Occipital lobe (tissue), 2 donors: ENCODE results near the gene ADRB1. TPM values are rescaled to one million over a fixed set of nuclear protein-coding genes. Genes with fewer than 3 reads are reported as not detected.

Source experiments
- DNase-seq: peaks from one replicate; lab custom pipeline; 2025; lab: John Stamatoyannopoulos, UW
- total RNA-seq: library from RNA; depleted of rRNA; stranded (reverse); fragments of >200 nt; gene quantifications from one replicate; pipeline ENCODE4 v1.2.3, GENCODE V29; 2014

ADRB1 gene
- total RNA-seq, result 3.3 TPM

DNA sequence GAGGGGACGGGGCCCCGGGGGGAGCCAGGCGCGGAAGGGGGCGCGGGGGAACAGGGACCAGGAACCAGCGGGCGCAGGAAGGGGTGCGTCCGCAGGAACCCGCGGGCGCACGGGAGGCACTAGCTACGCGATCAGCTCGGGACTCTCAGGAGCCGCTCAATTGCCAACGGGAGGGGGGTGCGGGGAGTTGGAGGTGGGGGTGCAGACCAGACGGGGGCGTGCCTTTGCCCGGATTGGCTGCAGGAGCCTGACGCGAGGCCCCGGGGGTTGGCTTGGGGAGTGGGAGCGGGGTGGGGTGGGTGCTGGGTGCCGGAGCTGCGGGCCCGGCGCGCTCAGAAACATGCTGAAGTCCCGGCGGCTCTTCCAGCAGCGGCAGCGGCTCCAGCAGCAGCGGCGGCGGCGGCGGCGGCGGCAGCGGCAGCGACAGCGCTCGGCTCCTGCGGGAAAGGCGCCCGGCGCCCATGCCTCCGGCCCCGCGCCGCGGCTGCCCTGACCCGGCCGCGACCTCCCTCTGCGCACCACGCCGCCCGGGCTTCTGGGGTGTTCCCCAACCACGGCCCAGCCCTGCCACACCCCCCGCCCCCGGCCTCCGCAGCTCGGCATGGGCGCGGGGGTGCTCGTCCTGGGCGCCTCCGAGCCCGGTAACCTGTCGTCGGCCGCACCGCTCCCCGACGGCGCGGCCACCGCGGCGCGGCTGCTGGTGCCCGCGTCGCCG, at the start of gene ADRB1:
ADRB1 (plus strand) TSS at position 335 of the 715 bp plus-strand sequence; CDS start at position 602, 267 bp downstream.
- DNase-seq, result peak; percentile 87

DNA sequence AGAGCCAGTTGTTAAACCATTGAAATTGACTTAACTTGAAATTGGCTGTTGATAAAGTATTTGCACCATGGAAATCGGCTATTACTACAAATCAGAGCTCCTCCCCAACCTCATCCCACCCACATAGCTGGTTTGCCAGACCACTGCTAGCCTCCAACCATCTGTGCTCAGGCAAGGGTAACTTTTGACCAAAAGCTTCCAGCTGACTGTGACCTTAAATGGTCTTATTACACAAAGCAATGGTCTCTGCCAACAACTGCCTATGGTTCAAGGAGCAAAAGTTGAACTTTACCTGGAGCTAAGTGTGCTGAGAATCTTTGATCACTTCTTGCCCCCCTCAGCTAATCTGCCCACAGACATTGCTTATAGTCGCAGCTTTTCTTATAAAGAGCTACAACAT, 48.5 kb upstream of the ADRB1 start:
- DNase-seq, result no peak

DNA sequence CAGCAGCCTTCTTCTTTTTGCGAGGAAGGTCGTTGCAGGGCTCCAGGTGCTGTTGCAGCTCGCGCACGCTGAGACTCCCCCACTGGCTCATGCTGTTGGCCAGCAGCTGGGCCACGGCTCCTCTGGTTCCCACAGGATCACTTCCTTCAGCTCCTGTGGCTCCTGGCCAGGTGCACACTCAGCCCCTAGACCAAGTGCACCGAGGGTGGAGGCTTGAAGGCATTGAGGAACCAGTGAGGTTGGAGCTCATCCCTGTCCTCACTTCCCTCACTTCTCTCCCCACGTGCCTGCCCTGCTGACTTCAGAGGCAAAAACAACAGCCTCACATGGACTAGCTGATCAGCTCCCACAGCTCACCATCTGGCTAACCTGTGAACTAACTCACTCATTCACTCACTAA, 46.2 kb upstream of the ADRB1 start:
- DNase-seq, result no peak

DNA sequence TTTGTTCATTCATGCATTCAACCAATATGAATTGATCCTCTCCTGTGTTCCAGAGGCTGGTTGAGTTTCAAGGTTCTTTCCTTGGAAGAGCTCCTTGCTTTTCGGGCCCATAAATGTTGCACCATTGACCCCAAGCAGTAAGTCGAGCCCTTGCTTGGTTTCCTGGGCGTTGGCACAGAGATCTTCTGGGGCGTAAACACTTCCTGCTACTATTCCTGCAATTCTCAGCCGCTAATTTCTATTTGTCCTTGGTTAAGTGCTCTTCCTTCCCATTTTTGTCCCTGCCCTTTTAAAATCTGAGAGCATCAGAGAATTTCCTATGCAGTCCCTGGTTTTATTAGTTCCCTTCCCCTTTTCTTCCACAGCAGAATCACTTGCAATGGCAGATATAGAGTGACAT, 44.1 kb upstream of the ADRB1 start:
- DNase-seq, result no peak

DNA sequence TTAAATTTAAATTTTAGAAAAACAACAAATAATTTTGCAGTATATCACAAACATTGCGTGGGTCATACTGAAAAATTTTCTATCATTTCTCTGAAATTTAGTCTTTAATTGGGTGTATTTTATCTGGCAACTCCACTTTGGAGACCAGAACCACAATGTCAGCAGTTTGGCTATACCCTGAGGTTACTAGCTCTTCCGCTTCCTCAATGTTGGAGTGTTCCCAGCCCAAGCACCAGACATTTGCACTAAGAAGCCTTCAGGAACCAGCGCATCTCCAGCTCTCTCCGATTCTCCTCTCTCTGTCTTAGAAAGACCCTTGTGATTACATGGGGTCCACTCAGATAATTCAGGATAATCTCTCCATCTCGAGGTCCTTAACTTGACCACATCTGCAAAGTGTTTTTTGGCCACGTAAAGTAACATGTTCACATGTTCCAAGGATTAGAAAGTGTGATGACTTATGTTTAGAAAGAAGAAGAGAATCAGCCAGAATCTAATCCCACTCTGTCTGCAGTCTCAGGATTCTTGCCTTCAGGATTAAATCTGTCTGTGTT, 43.1 kb upstream of the ADRB1 start:
- no peak for DNase-seq

DNA sequence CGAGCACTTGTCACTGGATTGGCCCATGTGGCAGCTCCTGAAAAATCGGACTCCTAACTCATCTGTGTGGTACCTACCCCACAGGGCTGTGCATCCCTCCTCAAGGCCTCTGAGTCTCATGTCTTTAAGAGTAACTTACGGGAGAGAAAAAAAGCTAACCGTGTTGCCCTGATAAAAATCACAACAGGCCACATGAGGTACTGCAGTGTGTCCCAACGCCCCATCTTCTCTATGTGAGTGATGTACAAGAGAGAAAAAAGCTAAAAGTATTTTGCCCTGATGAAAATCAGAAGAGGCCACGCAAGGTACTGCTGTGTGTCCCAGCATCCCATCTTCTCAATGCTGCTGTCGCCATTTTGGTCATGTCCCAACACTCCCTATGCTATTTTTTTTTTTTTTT, 41.2 kb upstream of the ADRB1 start:
- no peak for DNase-seq

DNA sequence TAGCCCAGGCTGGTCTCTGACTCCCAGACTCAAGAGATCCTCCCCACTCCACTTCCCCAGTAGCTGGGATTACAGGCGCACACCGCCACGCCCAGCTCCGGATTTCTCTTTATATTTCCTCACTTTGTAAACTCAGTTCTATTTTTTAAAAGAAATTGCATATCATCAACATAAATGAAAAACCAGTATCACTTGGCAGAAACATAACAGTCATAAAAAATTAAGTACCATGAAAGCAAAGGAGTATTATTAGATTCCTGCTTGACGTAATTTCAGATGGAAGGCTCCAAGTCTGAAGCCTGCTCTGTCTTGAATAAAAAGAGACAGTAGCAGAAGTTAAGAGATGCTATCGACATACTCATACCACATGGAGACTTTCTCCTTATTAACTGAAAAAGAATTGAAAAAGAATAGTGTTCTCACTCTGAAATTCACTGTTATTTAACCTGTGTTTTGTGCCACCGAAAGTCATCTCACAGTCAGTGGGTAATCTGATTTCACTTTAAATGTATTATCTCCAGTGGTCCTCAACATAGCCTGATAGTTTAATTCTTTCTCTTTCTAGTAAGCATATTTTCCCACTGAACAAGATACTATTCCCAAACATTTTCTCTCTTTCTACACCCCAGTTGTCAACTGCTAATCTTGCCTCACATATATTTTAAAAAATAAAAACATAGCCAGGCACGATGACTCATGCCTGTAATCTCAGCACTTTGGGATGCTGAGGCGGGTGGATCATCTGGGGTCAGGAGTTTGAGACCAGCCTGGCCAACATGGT, 40.3 kb upstream of the ADRB1 start:
- DNase-seq, result no peak

DNA sequence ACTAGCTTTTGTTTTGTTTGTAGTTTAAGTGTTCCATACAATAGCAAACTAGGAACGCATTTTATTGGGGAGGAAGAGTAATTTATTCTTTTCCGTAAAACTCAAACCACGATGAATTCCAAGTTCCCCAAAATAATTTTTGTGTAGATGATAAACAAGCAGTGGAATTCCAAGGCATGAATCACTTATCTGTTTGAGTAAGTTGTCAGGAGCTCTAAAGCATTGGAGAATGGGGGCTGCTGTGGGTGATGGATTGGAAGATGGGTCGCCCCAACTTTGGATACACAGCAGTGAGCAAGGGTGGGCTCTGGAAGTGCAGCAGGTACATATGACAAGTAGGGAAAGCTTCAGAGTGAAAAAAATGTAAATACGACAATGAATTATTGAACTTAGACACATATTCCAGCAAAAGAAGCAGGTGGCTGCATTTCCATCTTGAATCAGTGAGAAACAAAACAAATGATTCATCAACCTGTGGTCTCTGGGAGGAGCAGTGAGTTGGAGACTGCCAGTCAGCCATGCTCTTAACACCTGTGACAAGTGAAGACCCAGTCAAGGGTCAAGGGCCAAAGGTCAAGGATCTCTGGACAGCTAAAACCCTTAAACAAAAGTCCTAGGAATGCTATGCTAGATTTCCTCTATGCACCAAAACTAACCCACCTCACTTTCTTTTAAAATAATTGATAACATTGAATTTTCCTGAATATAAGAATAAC, 34.2 kb upstream of the ADRB1 start:
- no peak for DNase-seq

DNA sequence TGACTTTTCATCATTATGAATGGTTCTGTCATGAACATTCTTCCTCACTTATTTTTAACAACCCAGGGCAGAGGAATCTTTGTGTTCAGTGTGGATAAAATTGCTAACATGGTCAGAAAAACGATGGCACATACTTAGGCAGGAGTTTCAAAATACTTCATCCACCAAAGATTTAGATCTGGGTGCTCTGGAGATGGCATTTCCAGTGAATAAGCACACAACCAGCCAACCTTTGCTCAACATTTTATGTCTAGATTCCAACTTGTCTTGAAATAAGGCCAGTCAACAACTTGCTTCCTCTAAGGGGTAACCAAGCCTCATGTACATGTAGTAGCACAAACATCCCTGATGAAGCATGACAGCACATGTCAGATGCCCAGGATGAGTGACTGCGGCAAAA, 33.4 kb upstream of the ADRB1 start:
- no peak for DNase-seq

DNA sequence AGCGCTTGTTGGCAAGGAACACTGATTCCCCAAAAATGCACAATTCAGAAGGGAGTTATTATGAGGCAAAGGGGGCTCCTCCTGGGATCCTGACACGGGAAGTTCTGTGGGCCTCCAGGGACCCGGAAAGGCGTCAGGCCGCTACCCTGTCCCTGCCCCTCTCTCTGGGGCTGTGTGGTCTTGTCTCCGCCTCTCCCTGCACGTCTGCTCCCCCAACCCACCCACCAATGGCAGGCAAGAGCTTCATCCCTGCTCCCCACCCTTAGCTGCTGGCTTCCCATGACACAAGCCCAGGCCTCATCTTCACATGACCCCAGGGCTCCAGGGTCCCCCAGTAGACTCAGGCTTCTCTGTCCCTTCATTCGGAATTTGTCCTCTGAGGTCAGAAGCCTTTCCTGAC, 31.0 kb upstream of the ADRB1 start:
- no peak for DNase-seq

DNA sequence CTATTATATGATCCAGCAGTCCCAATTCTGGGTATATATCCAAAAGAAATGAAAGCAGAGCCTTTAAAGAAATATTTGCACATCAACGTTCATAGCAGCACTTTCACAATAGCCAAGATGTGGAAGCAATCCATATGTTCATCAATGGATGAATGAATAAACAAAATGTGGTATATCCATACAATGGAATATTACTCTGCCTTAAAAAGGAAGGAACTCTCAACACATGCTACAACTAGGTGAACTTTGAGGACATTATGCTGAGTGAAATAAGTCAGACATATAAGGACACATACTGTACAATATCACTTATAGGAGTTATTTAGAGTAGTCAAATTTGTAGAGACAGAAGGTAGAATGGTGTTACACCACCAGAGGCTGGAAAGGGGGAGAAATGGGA, 28.0 kb upstream of the ADRB1 start:
- no peak for DNase-seq

DNA sequence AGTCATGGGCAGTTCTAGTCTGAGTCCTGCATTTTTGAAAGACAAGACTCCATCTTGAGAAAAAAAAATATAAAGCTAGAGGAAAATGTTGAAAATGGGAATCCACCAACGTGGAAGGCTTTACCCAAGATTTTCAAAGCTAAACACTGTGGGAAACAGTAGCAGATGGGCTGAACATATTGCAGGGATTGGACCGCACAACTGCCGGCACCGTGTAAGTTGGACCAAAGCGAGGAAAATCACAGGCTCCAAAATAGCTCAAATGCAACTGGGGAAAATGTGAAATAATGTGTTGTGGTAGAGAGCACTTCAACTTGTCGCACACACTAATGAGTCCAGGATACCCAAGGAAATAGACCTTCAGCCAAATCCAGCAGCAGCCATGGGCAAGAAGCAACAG, 26.4 kb upstream of the ADRB1 start:
- no peak for DNase-seq

DNA sequence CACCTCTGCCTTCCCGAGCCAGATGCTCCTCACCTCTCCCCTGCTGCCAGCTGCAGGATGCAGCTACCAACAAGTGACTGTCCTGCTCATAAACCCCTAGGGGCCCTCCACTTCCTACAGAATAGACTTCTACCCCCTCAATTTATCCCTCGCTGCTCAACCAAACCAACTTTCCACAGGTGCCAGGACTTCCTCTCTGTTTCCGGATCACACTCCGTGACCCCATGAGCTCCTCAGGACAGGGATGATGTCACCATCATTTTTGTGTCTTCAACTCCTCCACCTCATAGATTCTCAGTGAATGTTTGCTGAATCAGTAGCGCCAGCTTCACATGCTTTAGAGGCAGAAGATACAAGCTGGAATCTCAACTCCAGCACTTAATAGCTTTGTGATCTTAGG, 25.8 kb upstream of the ADRB1 start:
- DNase-seq, result no peak

DNA sequence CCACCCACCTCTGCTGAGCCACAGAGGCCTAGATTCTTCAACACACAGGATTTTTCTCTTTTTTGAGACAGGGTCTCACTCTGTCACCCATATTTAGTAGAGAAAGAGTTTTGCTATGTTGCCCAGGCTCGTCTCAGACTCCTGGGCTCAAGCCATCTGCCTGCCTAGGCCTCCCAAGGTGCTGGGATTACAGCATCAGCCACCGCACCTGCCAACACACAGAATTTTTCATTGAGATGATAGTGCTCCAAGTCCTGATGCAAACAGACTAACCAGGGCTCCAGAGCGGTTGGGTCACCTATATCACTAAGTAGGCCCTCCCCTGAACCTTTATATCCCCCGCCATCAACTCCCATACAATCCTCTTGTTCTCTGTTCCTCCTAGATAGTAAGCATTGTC, 24.4 kb upstream of the ADRB1 start:
- no peak for DNase-seq

DNA sequence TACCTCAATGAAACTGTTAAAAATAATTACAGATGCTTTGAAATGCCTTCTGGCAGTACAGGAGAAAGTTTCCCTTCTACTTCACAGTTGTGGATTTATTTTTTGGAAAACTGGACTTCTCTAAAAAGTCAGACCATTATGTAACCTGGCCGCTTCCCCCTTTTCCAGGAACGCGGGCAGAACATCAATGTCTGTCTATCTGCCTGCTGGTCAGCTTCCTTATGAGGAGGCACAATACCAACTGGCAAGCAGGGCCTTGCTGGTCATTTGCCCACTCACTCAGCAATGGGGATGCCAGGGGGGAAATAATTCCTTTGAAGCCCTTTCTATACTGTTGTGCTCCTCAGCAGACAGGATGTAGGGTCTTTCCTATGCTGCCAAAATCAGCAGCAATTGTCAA, 22.5 kb upstream of the ADRB1 start:
- DNase-seq, result no peak

DNA sequence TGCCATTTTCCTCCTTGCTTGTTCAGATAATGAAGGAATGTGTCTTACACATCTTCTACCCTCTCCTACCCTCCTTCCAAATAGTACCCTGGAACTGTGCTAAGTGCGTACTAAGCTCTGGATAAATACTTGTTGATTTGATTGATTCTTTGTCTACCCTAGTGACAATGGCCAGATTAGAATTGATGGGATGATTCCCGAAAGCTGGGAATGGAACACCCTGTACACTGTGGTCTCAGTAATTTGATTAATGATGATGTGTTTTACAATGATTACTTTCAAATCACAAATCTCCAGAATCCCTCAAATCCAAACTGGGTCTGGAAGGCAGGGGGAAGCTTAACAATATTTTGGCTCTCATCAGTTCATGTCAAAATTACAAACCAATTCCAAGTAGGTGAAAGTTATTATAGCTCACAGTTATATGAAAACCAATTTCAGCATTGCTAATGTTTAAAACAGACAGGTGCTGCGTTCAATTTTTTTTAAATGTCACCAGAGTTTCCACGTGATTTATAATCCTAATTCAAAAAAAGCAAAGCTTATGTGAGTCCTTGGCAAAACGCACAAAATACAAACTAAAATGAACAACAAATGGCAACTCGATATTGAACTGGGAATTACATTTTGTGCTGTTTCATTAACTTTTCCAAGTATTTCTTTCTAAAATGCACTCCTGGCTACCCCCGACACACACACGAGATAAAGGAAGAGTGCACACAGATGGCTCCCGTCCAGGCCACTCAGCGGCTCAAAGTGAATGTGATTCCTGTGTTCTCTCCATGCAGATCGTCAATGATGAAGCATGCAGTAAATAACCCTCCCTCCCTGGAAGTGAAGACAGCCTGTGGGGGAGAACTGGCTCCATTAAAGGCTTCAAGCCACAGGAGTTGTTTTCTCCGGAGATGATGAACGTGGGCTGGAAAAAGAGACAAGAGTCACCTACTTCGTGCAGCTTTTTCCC, 21.7 kb upstream of the ADRB1 start:
- DNase-seq, result no peak

DNA sequence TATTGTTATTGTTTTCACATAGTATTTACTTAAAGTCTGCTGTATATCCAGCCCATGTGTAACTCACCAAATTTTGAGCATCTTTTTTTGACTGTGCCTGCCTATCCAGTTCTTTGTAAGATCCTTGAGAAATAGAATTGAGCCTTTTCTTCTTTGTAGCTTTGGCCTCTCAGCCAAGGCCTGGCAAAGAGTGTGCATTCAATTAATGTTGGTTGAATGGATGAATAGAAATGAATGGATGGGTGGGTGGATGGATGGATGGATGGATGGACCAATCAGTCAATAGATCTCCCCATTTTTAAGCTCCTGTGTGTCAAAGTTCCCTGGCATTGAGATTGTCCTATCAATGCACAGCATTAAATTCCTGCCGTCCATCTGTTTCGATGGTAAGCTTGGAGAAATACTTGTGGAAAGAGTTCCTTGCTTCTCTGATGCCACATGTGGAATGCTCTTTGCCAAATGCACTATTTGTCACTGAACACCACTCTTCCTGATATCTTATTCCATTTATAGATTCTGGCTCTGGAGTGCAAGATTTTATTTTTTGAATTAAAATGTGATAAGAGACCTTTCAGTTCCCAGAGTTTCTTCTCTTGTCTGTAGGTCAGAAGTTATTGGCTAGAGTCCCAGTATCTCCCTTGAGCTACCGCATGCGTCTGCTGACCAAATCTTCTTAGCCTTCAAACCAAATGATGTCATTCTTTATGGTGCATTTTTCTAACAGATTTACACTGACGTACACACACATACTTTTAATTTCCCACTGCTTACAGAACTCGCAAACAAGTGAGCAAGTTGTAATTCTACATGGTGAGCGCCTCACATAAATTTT, 20.7 kb upstream of the ADRB1 start:
- DNase-seq, result no peak

DNA sequence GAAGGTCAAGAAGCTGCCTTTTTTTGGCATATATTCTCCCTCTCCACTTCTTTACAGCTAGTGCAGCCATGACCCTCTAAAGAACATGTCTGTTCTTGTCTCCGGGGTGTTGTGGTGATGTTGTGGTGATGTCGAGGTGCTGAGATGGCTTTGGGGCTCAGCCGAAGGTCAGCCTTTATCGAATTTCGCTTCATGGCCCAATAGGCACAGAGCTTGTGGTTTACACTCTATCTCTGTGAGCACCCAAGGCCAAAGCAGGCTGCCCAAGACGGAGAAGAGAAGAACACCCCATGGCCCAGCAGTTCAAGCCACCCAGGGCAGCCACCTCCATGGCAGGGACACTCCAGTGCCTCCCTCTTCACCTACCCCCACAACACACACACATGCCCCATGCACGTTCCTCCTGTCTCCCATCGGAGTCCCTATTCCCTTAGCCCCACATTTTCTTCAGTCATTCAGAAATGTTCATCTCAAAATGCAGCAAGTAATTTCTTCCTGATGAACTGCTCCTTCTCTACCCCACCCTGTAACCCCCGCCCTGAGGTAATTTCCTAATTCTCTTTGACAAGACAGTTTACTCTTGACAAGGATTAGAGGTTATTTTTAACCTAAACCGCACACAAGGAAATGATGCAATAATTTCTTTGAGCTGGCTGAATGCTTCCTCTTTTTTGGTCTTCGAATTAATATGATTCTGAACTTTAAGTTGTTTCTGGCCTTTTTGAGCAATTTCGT, 18.6 kb upstream of the ADRB1 start:
- DNase-seq, result no peak

DNA sequence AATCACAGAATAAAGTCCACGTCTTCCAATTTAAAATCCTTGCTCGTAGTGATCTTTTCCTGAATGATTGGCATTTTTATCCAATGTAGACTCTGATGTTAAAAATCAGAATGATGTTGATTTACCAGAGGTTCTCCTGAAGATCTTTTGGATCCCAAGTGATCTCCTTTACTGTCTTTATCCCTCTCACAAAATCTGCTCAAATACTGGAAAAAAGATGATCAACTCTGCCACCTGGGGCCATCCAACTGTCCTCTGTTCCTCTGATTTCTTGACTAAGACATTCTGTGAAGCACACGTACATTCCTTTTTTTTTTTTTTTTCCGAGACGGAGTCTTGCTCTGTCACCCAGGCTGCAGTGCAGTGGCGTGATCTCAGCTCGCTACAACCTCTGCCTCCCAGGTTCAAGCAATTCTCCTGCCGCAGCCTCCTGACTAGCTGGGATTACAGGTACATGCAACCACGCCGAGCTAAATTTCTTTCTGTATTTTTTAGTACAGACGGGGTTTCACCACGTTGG, 18.0 kb upstream of the ADRB1 start:
- DNase-seq, result no peak
